GM13977 (cell line): ENCODE results near the gene ELOVL6.

Experiments used
- DNase-seq: peaks from one replicate; pipeline ENCODE4 v3.0.0; 2012; ENCODE audit warnings: low spot score
- in situ Hi-C: fragments of 300-500 bp; cut with MboI; formaldehyde crosslinking; loops from one replicate; pipeline ENCODE4 v1.12.0; 2022; ENCODE audit warnings: low sequenced_read_pairs, low pct_unique_long_range_greater_than_20kb, mixed read lengths, inconsistent platforms; ENCODE audit not compliant: unreplicated experiment
- TF ChIP-seq, protein P1 (sequence below): IDR thresholded peaks from 2 replicates; pipeline ENCODE4 v1.5.1; 2012; ENCODE audit warnings: mild to moderate bottlenecking, control low read depth; ENCODE audit not compliant: insufficient read depth; ENCODE audit errors: extremely low read depth, missing control alignments

ELOVL6 gene

DNA sequence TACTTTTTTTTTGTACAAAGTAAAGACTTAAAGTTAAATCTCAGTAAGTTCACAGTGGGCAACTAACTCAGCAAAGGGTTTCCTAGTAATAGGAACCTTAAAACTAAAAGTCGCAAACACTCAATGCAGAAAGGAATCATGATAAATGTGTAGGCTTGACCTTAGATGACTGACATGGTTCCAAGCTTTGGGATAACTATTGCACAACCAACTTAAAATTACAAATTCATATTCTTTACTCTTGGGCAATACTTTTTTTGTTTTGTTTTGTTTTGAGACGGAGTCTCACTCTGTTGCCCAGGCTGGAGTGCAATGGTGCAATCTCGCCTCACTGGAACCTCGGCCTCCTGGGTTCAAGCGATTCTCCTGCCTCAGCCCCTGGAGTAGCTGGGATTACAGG lies 8.2 kb downstream of the ELOVL6 start:
- in situ Hi-C loops, result no loop called here
- TF ChIP-seq, protein P1, sequence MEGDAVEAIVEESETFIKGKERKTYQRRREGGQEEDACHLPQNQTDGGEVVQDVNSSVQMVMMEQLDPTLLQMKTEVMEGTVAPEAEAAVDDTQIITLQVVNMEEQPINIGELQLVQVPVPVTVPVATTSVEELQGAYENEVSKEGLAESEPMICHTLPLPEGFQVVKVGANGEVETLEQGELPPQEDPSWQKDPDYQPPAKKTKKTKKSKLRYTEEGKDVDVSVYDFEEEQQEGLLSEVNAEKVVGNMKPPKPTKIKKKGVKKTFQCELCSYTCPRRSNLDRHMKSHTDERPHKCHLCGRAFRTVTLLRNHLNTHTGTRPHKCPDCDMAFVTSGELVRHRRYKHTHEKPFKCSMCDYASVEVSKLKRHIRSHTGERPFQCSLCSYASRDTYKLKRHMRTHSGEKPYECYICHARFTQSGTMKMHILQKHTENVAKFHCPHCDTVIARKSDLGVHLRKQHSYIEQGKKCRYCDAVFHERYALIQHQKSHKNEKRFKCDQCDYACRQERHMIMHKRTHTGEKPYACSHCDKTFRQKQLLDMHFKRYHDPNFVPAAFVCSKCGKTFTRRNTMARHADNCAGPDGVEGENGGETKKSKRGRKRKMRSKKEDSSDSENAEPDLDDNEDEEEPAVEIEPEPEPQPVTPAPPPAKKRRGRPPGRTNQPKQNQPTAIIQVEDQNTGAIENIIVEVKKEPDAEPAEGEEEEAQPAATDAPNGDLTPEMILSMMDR, result no peak
- DNase-seq, result no peak

DNA sequence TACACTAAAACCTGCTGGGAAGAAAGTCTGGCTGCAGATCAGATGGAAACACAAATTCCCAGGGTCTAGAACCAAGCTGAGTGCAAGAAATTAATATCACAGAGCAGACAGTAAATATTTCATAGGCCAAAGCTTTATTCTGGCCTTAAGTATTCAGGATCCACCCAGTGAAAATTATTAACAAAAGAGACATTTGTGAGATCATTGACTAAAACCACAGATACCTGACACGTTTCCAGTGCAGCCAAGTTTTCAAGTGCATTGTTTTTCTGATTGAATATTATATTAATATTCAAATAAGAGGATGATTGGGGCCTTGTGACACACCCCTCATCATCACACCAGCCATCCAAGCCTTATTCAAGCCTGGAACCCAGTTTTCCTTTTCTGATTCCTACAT lies 10.3 kb downstream of the ELOVL6 start:
- DNase-seq, result no peak
- TF ChIP-seq, protein P1, result no peak
- in situ Hi-C loops, result no loop called here

DNA sequence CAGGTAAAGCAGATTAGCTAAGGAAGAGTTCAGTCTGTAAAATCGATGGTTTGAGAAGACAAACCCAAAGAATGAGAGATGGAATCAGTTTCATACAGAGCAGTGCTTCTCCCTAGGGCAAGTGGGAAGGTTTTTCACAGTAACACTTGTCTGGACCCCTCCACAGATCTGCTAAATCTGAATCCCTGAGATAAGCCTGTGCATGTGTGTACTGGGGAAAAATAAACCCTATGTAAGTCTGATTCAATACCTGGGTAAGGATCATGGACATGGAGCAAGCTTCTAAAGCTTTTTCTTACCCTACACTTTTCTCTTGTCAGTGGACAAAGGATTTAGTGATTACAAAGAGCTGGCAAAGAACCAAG lies 13.6 kb downstream of the ELOVL6 start:
- no peak for DNase-seq
- in situ Hi-C loops, result no loop called here

DNA sequence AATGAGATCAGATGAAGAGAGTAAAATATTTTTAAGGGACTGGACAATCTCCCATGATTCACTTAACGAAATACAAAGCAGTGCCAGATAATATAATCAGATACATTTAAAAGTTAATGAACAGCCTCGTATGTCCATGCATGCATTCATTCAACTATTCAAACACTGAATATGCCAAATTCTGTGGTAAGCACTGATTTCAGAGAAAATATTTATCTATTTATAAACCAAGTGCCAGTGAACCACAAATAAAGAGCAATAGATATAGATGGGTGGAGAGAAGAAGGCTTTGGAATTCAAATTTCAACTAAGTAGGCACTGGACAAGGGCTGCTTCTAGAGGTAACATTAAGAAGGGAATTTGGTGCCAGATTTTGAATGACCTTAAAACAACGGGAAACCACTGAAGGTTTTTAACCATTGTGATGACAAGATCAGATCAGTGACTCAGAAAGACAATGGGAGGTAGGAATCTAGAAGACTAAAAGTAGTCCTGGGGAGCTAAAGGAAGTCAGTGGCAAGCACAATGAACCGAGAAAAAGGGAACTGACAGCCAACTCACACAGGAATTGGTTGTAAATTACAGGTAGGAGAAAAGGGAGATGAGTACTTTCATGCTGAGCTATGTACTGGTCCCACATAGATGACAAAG lies 14.2 kb downstream of the ELOVL6 start:
- in situ Hi-C loops, result no loop called here
- no peak for DNase-seq
- TF ChIP-seq, protein P1, result no peak

More for the DNA sequence above, 13.6 kb downstream of the ELOVL6 start:
- TF ChIP-seq, protein P1, result no peak

DNA sequence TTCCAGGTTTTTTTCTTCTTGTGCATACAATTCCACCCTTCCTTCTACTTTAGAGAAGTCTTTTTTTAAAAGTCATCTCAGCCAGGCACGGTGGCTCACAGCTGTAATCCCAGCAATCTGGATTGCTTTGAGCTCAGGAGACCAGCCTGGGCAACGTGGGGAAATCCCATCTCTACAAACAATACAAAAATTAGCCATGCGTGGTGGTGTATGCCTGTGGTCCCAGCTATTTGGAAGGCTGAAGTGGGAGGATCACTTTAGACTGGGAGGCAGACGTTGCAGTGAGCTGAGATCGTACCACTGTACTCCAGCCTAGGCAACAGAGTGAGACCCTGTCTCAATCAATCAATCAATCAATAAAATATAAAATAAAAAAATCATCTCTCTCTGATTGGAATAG lies 14.8 kb downstream of the ELOVL6 start:
- TF ChIP-seq, protein P1, result no peak
- no peak for DNase-seq
- in situ Hi-C loops, result no loop called here

DNA sequence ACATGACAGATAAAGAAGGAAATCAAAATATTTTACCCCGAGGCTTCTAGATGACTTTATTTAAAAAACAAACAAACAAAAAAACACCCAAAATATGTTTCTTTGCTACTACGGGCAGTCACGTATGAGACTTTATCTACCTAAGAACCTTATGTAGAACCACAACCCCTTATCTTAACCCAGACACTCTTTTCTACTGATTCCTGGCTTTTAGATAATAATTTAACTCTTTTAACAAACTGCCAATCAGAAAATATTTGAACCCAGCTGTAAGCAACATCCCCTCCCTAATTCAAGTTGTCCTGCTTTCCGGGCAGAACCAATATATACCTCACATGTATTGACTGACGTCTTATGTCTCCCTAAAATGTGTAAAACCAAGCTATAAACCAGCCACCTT lies 15.4 kb downstream of the ELOVL6 start:
- DNase-seq, result no peak
- TF ChIP-seq, protein P1, result no peak
- in situ Hi-C loops, result no loop called here
